ENCODE data around the gene CLMN. TPM values are rescaled to one million over a fixed set of nuclear protein-coding genes. Genes with fewer than 3 reads are reported as not detected.
A peak's percentile ranks its signal among the peaks of the same experiment; 100 is the strongest.

CLMN gene
- total and polyA plus RNA-seq, 2 of the 8 experiments (the other 6 are each of a cell fraction or from before 2014, with no cell fraction given): 1.6 to 8.2 TPM

- ChIA-PET CTCF (ENCODE audit: partially characterized antibody) (no interaction called here), POLR2A (ENCODE audit: partially characterized antibody) (no interaction called here)
- Histone ChIP-seq H2BK15ac (ENCODE audit: low read length) (no peak overlapping the region), H4K8ac (ENCODE audit: extremely low read depth, insufficient read depth, low read length) (no peak overlapping the region), H3K4me3 (ENCODE audit: extremely low read depth in 1 of 4, insufficient read depth in 2 of 4, low read depth in 3 of 4, low read length in 4 of 4) (no peak overlapping the region), H2BK120ac (replicated peaks; ENCODE audit: low read depth, low read length) (no peak overlapping the region), H3K79me2 (ENCODE audit: control insufficient read depth in 1 of 2, insufficient read depth in 2 of 2, low read length in 2 of 2) (no peaks in the 10 kb centered on the region), H3K27ac (ENCODE audit: low read depth, low read length) (no peak overlapping the region), H3K4me2 (ENCODE audit: insufficient read depth in 1 of 2, low read depth in 2 of 2, low read length in 2 of 2) (no peak overlapping the region), H3K9me3 (ENCODE audit: insufficient read depth in 2 of 2, low read depth in 1 of 2, low read length in 1 of 2) (no peaks in the 10 kb centered on the region), H2AK5ac (ENCODE audit: low read depth, low read length) (no peak overlapping the region), H3K79me1 (ENCODE audit: low read depth, low read length) (no peaks in the 10 kb centered on the region), H2BK12ac (ENCODE audit: low read depth, low read length) (no peak overlapping the region), H3K23ac (ENCODE audit: insufficient read length) (no peak overlapping the region), H3K9ac (replicated peaks in 1 of 4; ENCODE audit: extremely low read depth in 1 of 4, low read depth in 3 of 4, low read length in 3 of 4) (no peak overlapping the region), H3K56ac (replicated peaks; ENCODE audit: insufficient read length, low read depth, low read length) (peak overlapping the region; percentile 55), H2BK5ac (ENCODE audit: low read depth, low read length) (no peak overlapping the region), H3K27me3 (replicated peaks in 1 of 4; ENCODE audit: control insufficient read depth in 3 of 4, extremely low read depth in 1 of 4, insufficient read depth in 3 of 4, low read length in 3 of 4) (no peaks in the 10 kb centered on the region), H4K91ac (replicated peaks; ENCODE audit: insufficient read length, low read length) (no peak overlapping the region), H3K14ac (ENCODE audit: insufficient read length) (no peak overlapping the region), H4K5ac (ENCODE audit: insufficient read length, low read depth, low read length) (no peak overlapping the region), H3K18ac (ENCODE audit: extremely low read depth, low read length) (no peak overlapping the region), H4K20me1 (replicated peaks in 1 of 2; ENCODE audit: control insufficient read depth in 1 of 2, insufficient read depth in 2 of 2, low read length in 2 of 2) (no peaks in the 10 kb centered on the region), H3K23me2 (ENCODE audit: low read depth, low read length) (peaks cover 7% of the 10 kb centered on the region; the same call in 1 of the 2 replicates), H3K4me1 (replicated peaks in 1 of 4; ENCODE audit: control insufficient read depth in 3 of 4, insufficient read depth in 4 of 4, low read length in 3 of 4) (peaks cover 0 to 5% (median 0%) of the 10 kb centered on the region in 4 experiments; a peak in 1 of 7 replicates), H2BK20ac (ENCODE audit: low read length) (no peak overlapping the region), H2AFZ (ENCODE audit: low read length) (no peak overlapping the region), H3K4ac (replicated peaks; ENCODE audit: insufficient read length, low read depth, low read length) (no peak overlapping the region), H3K36me3 (ENCODE audit: control insufficient read depth in 2 of 4, insufficient read depth in 4 of 4, low read length in 3 of 4) (no peaks in the 10 kb centered on the region)
- FAIRE-seq: no peak
- no peak for DNase-seq (ENCODE audit: low read depth in 1 of 2, low spot score in 2 of 2)
- WGBS, 2 experiments (ENCODE audit: extremely low coverage in 1 of 2, insufficient coverage in 1 of 2, insufficient read length in 1 of 2, insufficient replicate concordance in 2 of 2, low coverage in 1 of 2, low lambda C conversion rate in 2 of 2, missing lambda C conversion rate in 1 of 2): 79% methylated on average over 2 of the region's 2 CpGs; no CpG with 5 or more reads in 1 of the 2 experiments
- TF ChIP-seq MAX (IDR thresholded peaks at IDR 0.05) (no peak), SP4 (IDR thresholded peaks at IDR 0.05; ENCODE audit: low read length) (no peak), TEAD4 (IDR thresholded peaks at IDR 0.05; ENCODE audit: low read depth, low read length) (no peak), RXRA (IDR thresholded peaks at IDR 0.05; ENCODE audit: insufficient read depth, low read depth, low read length) (no peak), YY1 (IDR thresholded peaks at IDR 0.05; ENCODE audit: low read depth, low read length) (no peak), GABPA (IDR thresholded peaks at IDR 0.05; ENCODE audit: borderline replicate concordance, insufficient read depth, low read length) (no peak), FOSL1 (IDR thresholded peaks at IDR 0.05; ENCODE audit: insufficient read depth, low read depth, low read length) (no peak), SUZ12 (IDR thresholded peaks at IDR 0.05; ENCODE audit: low read length) (no peak), ASH2L (IDR thresholded peaks at IDR 0.05; ENCODE audit: low read length) (no peak), KDM1A (IDR thresholded peaks at IDR 0.05; ENCODE audit: borderline replicate concordance, low read length) (no peak), CTCF (IDR thresholded peaks at IDR 0.05; ENCODE audit: control extremely low read depth in 1 of 3, insufficient read depth in 1 of 3, low read depth in 1 of 3, low read length in 3 of 3) (no peak), SIRT6 (IDR thresholded peaks at IDR 0.05; ENCODE audit: low read length) (no peak), NRF1 (IDR thresholded peaks at IDR 0.05; ENCODE audit: low read depth, low read length) (no peak)
Observed at GRCh38 chr14:95245334-95245733, 74.4 kb downstream of the CLMN start.

Data from H1 (cell line).